Stomach (tissue), 9 donors: Measurements from ENCODE around the gene TST. TPM values are rescaled to one million over a fixed set of nuclear protein-coding genes. Genes with fewer than 3 reads are reported as not detected.
"Not testable (repeated sequence)": the region's sequence is repeated elsewhere in the genome, so short reads cannot be mapped to it uniquely, and the experiment has no call there.

Experiments used
- DNase-seq, 2 donors: peaks; one replicate each; pipeline versions ENCODE4 v3.0.0 to v3.0.0-alpha.2; 2013 to 2019
- H3K27ac ChIP-seq, 5 donors: fragments of 200-600 bp in 4 of 5; sonication (generic) in 4 of 5; one replicate each; pipeline ENCODE4 v1.5.1; 2013 to 2019; ENCODE audit warnings: mild to moderate bottlenecking in 1 of 5, moderate library complexity in 1 of 5
- H3K27me3 ChIP-seq, 3 donors: fragments of 200-600 bp; sonication (generic); one replicate each; pipeline ENCODE4 v1.5.1; 2017 to 2019; ENCODE audit warnings: mixed run types in 1 of 3
- H3K36me3 ChIP-seq, 4 donors: fragments of 200-600 bp; sonication (generic); 1 replicate in 3 of 4; 2 replicates in 1 of 4; pipeline ENCODE4 v1.5.1; 2016 to 2019
- H3K4me1 ChIP-seq, 4 donors: fragments of 200-600 bp; sonication (generic); one replicate each; pipeline ENCODE4 v1.5.1; 2016 to 2019
- H3K4me3 ChIP-seq, 4 donors: fragments of 200-600 bp; sonication (generic) in 3 of 4; one replicate each; pipeline ENCODE4 v1.5.1; 2016 to 2019; ENCODE audit warnings: mild to moderate bottlenecking in 1 of 4
- H3K9me3 ChIP-seq, 4 donors: fragments of 200-600 bp; sonication (generic); one replicate each; pipeline ENCODE4 v1.5.1; 2016 to 2019
- CTCF ChIP-seq, 7 experiments: fragments of 450-650 bp in 4 of 7; fragments of 200-600 bp in 3 of 7; sonication (generic) in 3 of 7; IDR thresholded peaks; one replicate each; pipeline ENCODE4 v1.5.1; 2016 to 2019; ENCODE audit warnings: antibody characterized with exemption in 7 of 7, control low read depth in 2 of 7, mild to moderate bottlenecking in 1 of 7
- EP300 ChIP-seq: sonication (generic); formaldehyde crosslinking; IDR thresholded peaks from one replicate; pipeline ENCODE4 v1.6.1; 2017; ENCODE audit warnings: antibody characterized with exemption
- POLR2A ChIP-seq, 4 donors: fragments of 450-650 bp; IDR thresholded peaks; one replicate each; pipeline ENCODE4 v1.6.1; 2016; ENCODE audit warnings: antibody characterized with exemption in 4 of 4, control low read depth in 2 of 4, mild to moderate bottlenecking in 1 of 4, moderate library complexity in 1 of 4
- POLR2AphosphoS5 ChIP-seq, 3 donors: sonication (generic); formaldehyde crosslinking; IDR thresholded peaks; one replicate each; pipeline ENCODE4 v1.6.1; 2016; ENCODE audit warnings: antibody characterized with exemption in 3 of 3
- WGBS, 5 donors: extraction: QIAGEN DNeasy Blood & Tissue Kit in 3 of 5; methylation state at CpG; one replicate each; pipeline versions ENCODE4 v1.1.5 to v1.1.7; 2013 to 2018; 5-methylcytosine and 5-hydroxymethylcytosine counted together
- intact Hi-C: fragments of 100-400 bp; cut with DNase I; formaldehyde crosslinking; loops from one replicate; pipeline ENCODE4 v1.15.1; 2023; ENCODE audit warnings: low total_unique reads
- polyA plus RNA-seq, 3 donors: library from polyadenylated mRNA; stranded (reverse); fragments of 200-250 nt; gene quantifications; one replicate each; pipeline ENCODE4 v1.2.3, GENCODE V29; 2013
- total RNA-seq, 5 donors: library from RNA; depleted of rRNA; stranded (reverse); fragments of >200 nt; gene quantifications; one replicate each; pipeline versions ENCODE4 v1.1.0 to v1.2.3, GENCODE V29; 2014 to 2016
- donor health status: healthy with polysubstance abuse.
- donor health status: Bipolar disorder and iron deficiency.
- donor health status: healthy.

TST gene
- total and polyA plus RNA-seq, 8 donors = 51.8 to 709 (median 95.3) TPM

GRCh38 chr22:36998620-36999351 is 20.5 kb downstream of the TST start:
- H3K4me1 ChIP-seq = no peaks in the 10 kb centered on the region
- H3K9me3 ChIP-seq = no peaks in the 10 kb centered on the region
- no peak for TF ChIP-seq POLR2AphosphoS5 (IDR thresholded peaks at IDR 0.05)
- no peak for TF ChIP-seq EP300
- TF ChIP-seq CTCF (IDR thresholded peaks at IDR 0.05) = no peak
- DNase-seq = no peak
- H3K27me3 ChIP-seq = peaks cover 0 to 7% (median 0%) of the 10 kb centered on the region in 3 donors
- WGBS, 5 donors = 69 to 85% (median 83%) methylated on average over 9 of the region's 9 CpGs
- H3K27ac ChIP-seq = no peak overlapping the region
- no peaks in the 10 kb centered on the region for H3K36me3 ChIP-seq
- intact Hi-C loops = no loop called here
- no peak overlapping the region for H3K4me3 ChIP-seq

- TF ChIP-seq EP300 = no peak
- TF ChIP-seq POLR2AphosphoS5 (IDR thresholded peaks at IDR 0.05) = no peak
- TF ChIP-seq POLR2A (IDR thresholded peaks at IDR 0.05) = no peak
- TF ChIP-seq CTCF (IDR thresholded peaks at IDR 0.05) = no peak
- no peaks in the 10 kb centered on the region for H3K4me1 ChIP-seq
- no peak for DNase-seq
- H3K9me3 ChIP-seq = no peaks in the 10 kb centered on the region
- intact Hi-C loops = no loop called here
- no peak overlapping the region for H3K4me3 ChIP-seq
- H3K36me3 ChIP-seq = no peaks in the 10 kb centered on the region
- peaks cover 0 to 7% (median 0%) of the 10 kb centered on the region in 3 donors for H3K27me3 ChIP-seq
- 77 to 85% (median 80%) methylated on average over 2 of the region's 2 CpGs for WGBS, 5 donors
- H3K27ac ChIP-seq = no peak overlapping the region
Observed at GRCh38 chr22:36997746-36998145, 21.5 kb downstream of the TST start.

DNA sequence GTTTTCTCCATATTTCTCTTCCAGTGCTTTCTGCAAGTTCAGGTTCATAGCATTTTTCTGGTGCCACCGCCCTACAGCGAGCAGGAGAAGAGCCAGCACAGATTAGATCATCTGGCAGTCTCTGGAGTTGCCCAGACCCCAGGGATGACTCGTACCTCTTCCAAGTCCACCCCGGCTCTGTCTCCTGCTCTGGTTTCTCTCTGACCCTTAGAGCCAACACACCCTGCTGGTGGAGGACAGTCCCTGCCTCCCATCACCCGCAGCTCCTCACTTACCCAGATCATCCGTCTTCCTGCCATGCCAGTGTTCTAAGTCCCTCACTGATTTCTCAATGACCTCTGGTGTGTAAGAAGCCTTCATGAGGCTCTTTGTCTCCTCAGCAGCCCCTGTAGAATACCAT is 28.0 kb downstream of the TST start:
- intact Hi-C loops = no loop called here
- no peak for TF ChIP-seq EP300
- no peak for TF ChIP-seq CTCF (IDR thresholded peaks at IDR 0.05)
- no peak for TF ChIP-seq POLR2A (IDR thresholded peaks at IDR 0.05)
- TF ChIP-seq POLR2AphosphoS5 (IDR thresholded peaks at IDR 0.05) = no peak
- DNase-seq = no peak
- Histone ChIP-seq H3K27ac (no peak overlapping the region), H3K4me1 (no peaks in the 10 kb centered on the region), H3K9me3 (peaks cover 2 to 5% (median 3%) of the 10 kb centered on the region in 4 donors), H3K36me3 (no peaks in the 10 kb centered on the region), H3K4me3 (no peak overlapping the region), H3K27me3 (peaks cover 0 to 54% (median 16%) of the 10 kb centered on the region in 3 donors)
- WGBS, 5 donors = 49 to 67% (median 59%) methylated on average over 6 of the region's 6 CpGs

- 72 to 82% (median 79%) methylated on average over 6 of the region's 6 CpGs for WGBS, 5 donors
- intact Hi-C loops = no loop called here
- Histone ChIP-seq H3K4me1 (no peaks in the 10 kb centered on the region), H3K9me3 (peaks cover 6 to 12% (median 10%) of the 10 kb centered on the region in 4 donors), H3K36me3 (no peaks in the 10 kb centered on the region), H3K27me3 (peaks cover 0 to 54% (median 16%) of the 10 kb centered on the region in 3 donors), H3K4me3 (no peak overlapping the region), H3K27ac (no peak overlapping the region)
- DNase-seq = no peak
- TF ChIP-seq CTCF (IDR thresholded peaks at IDR 0.05) (no peak), POLR2A (IDR thresholded peaks at IDR 0.05) (no peak), EP300 (no peak), POLR2AphosphoS5 (IDR thresholded peaks at IDR 0.05) (no peak)
Observed at GRCh38 chr22:36990457-36990856, 28.8 kb downstream of the TST start.

DNA sequence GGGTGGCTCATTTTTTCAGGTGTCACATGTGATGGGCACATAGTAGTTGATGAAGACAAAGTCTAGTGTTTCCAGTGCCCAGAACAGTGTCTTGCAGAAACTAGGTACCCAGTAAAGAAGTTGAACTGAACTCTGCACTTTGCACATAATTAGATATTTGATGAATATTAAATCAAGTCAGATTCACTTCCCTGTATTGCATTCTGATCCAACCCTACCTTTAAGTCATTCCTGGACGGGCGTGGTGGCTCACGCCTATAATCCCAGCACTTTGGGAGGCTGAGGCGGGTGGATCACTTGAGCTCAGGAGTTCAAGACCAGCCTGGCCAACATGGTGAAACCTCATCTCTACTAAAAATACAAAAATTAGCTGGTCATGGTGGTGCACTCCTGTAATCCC is 30.2 kb downstream of the TST start:
- DNase-seq, H3K4me1 ChIP-seq, H3K27ac ChIP-seq, H3K36me3 ChIP-seq, intact Hi-C loops, H3K4me3 ChIP-seq: not testable (repeated sequence)
- Histone ChIP-seq H3K9me3 (peaks cover 10 to 15% (median 14%) of the 10 kb centered on the region in 4 donors), H3K27me3 (peaks cover 0 to 61% (median 16%) of the 10 kb centered on the region in 3 donors)
- WGBS, 5 donors = 78 to 90% (median 82%) methylated on average over 4 of the region's 4 CpGs
